HG03108 (cell line): ENCODE data around the gene STAMBPL1.
"Not testable (repeated sequence)": the region's sequence is repeated elsewhere in the genome, so short reads cannot be mapped to it uniquely, and the experiment has no call there.

Experiments
- ATAC-seq: cut with Tn5 transposase; IDR thresholded peaks from one replicate; pipeline ENCODE4 v1.9.1; 2021; ENCODE audit warnings: moderate library complexity; ENCODE audit not compliant: unreplicated experiment

STAMBPL1 gene

GRCh38 chr10:88918191-88918905, 38.3 kb downstream of the STAMBPL1 start:
- ATAC-seq: no peak

GRCh38 chr10:88919041-88919440, 39.0 kb downstream of the STAMBPL1 start:
- no peak for ATAC-seq

- no peak for ATAC-seq
Measured at GRCh38 chr10:88920198-88920597, 40.2 kb downstream of the STAMBPL1 start.

DNA sequence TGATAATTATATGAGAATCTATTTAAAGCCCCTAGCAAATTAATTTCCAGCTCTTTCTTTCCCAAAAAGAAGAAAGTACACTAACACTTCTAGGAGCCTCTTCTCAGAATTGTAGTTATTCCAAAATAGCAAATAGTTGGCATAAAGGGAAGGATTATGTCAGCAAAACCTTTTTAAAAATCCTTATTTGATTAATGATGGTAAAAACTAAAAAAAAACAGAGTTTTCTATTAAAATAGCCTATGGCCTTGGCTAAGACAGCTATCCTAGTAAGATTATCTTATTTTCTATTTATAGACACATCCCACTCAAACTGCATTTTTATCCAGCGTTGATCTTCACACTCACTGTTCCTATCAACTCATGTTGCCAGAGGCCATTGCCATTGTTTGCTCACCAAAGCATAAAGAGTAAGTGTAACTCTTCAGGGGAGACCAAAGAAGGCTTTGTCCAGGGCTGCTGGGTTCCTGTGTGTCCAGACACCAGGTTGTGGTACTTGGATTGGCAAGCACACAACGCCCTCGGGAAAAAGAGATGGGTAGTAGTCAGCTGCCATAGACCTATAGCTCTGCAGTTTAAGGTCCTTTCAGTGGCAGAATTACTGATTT, 41.0 kb downstream of the STAMBPL1 start:
- ATAC-seq: no peak

DNA sequence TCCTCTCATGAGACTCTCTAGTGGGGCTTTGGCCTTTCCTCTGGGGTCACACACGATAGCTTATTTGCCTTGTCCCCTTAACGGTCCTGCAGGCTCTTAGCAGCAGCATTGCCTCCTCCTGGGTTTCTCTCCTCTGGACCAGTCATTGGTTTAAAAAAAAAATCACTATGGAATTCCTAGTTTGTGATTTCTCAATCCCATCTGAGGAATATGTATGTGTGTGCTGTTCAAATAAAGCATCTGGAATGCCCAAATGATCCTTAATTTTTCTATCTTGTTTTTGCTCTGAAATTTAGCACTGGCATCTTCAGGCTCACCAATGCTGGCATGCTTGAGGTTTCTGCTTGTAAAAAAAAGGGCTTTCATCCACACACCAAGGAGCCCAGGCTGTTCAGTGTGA, 42.0 kb downstream of the STAMBPL1 start:
- no peak for ATAC-seq

- ATAC-seq: no peak
Measured at GRCh38 chr10:88923520-88923919, 43.5 kb downstream of the STAMBPL1 start.

DNA sequence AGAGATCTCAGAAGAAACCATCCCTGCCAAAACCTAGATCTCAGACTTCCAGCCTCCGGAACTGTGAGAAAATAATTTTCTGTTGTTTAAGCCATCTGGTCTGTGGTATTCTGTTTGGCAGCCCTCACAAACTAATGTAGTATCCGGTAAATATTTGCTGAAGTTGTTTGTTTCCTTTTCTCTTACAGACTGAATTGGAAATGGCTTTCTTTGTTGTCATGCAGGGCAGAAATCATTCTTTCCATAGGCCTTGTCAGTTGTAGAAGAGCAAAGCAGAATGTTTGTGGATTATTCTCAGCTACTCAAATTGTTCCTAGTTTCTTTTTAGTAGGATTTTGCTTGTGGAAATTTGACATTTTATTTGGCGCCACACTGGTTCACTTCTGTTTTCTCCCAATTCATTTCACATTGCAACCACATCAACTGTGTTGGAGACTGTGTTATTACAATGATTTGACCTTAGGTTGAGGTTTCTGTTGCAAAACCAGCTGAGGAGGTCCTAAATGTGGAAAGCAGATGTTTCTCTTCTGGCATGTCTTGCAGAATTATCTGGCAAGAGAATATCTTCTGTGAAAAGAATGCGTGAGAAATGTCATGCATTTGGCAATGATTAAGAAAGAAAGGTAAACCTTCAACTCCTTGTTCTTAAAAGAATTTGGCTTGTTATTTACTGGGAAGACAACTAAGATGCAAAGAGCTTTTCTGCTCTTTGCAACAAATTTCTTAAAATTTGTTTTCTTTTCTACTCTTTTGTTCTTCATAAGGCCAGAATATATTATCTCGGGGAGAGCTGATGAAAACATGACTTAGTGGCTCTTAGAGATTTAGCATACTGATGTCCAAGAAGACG, 46.7 kb downstream of the STAMBPL1 start:
- ATAC-seq: no peak

DNA sequence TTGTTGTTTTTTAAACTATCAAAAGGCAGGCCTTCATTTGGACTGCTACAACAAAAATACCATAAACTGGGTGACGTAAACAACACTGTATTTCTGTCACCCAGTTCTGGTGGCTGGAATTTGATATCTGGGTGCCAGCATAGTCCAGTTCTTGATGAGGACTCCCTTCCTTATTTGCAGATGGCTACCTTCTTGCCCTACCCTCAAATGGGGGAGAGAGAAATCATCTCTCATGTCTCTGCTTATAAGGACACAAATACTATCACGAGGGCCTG, 47.3 kb downstream of the STAMBPL1 start:
- ATAC-seq: no peak

GRCh38 chr10:88928254-88928653, 48.2 kb downstream of the STAMBPL1 start:
- no peak for ATAC-seq

DNA sequence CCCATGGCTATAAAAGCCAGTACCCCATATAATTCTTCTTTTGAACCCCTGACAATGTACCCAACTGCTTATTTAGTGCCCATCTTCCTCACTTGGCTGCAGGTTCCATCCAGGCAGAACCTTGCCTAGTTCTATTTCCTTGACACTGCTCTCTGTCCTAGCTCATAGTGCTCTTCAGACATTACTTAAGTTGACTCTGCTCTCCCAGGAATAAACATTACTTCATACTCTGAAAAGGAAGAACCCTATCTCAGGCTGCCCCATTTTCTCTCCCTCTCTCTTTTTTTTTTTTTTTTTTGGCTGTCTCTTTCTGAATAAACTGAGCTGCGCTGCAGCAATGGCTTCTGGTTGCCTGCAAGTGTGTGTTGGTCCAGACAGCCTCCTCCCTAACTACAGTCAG, 51.5 kb downstream of the STAMBPL1 start:
- ATAC-seq: no peak

DNA sequence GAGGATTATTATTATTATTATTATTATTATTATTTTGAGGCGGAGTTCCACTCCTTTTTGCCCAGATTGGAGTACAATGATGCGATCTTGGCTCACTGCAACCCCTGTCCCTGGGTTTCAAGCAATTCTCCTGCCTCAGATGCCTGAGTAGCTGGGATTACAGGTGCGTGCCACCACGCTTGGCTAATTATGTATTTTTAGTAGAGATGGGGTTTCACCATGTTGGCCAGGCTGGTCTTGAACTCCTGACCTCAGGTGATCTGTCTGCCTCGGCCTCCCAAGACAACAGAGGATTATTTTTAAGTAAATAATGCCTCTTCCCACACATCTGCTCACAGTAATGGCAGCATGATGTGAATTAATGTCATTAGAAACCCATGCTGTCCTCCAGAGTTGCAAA, 52.0 kb downstream of the STAMBPL1 start:
- ATAC-seq: not testable (repeated sequence)

- ATAC-seq: peak; percentile 58
Measured at GRCh38 chr10:88932539-88933256, 52.7 kb downstream of the STAMBPL1 start.

DNA sequence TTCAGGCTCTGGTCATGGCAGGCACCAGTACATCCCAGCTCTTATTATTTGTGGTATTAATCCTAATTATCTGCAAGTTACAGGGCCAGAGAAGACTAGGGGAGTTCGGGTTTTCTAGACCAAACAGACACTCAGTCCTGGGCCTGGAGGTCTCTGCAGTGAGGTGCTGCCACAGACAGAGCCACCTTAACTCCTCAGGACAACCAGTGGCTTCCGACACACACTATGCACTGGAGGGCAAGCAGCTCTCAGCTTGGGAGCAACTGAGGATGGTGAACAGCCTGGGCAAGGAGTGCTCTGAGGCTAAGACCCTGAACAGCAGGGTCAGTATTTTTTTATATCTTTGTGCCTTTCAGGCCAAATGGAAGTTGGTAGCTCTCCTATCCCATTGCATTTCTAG, 53.5 kb downstream of the STAMBPL1 start:
- no peak for ATAC-seq

- peak; percentile 36 for ATAC-seq
Measured at GRCh38 chr10:88934900-88935672, 55.0 kb downstream of the STAMBPL1 start.

DNA sequence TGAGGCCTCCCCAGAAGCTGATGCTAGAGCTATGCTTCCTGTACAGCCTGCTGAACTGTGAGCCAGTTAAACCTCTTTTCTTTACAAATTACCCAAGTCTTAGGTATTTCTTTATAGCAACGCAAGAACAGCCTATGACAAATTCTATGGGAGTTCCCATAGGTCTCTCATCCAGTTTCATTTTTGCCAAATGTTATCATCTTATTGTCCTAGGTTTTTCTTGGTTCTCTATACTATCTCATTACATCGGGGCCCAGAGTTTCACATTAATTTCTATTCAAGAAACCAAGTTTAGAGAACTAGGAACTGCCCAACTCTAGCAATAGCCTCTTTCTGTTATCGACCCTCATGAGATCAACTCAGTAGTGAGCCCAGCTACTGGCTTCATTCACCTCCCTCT, 56.6 kb downstream of the STAMBPL1 start:
- ATAC-seq: no peak

DNA sequence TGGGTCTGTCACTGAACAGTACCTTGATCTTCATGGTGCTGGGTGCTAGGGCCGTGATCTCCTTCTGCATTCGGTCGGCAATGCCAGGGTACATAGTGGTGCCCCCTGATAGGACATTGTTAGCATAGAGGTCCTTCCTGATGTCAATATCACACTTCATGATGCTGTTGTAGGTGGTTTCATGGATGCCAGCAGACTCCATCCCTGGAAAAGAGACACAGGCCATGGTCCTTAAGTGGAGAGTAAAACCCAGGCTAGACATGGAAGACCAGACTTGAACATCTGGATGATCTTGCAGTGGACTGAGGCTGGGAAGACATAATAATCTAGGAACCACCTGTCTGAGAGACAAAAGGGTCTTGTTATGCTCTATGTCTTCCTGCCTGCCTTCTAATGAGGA, 58.0 kb downstream of the STAMBPL1 start:
- ATAC-seq: no peak

GRCh38 chr10:88938938-88939337, 58.9 kb downstream of the STAMBPL1 start:
- no peak for ATAC-seq

DNA sequence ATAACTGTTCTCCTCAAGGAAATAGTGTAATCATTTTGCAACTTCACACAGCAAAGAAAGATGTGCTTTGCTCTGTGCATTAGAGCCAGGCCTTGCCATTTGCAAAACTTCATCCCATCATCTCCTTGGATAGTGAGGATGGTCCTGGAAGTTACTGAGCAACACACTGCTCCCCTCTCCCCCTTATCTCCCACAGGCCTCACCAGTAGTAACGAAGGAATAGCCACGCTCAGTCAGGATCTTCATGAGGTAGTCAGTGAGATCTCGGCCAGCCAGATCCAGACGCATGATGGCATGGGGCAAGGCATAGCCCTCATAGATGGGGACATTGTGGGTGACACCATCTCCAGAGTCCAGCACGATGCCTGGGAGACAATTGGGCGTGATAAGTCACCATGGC, 61.0 kb downstream of the STAMBPL1 start:
- ATAC-seq: no peak

GRCh38 chr10:88943778-88944177, 63.7 kb downstream of the STAMBPL1 start:
- ATAC-seq: no peak

DNA sequence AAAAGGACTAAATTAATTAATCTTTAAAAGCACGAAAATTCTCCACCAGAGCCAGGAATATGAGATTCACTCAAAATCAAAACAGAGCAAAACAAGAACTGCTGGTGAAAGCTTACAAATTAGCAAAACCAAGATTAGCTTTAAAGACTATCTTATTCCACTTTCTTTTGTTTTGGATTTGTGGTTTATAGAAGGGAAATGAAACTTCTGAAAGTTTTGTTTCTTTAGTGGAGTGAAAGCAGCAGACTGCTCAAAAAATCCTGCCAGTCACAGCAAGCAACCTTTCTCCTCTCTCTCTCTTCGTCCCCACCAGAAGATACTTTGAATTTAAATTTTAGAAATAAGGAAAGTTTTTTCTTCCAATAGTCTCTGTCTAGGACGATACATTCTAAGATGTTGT, 64.8 kb downstream of the STAMBPL1 start:
- no peak for ATAC-seq

GRCh38 chr10:88946200-88946599, 66.2 kb downstream of the STAMBPL1 start:
- ATAC-seq: no peak
